Keratinocyte (primary cell): ENCODE measurements around the gene EFHD1. TPM values are rescaled to one million over a fixed set of nuclear protein-coding genes. Genes with fewer than 3 reads are reported as not detected.

Source experiments
- DNase-seq: peaks from one replicate; pipeline ENCODE4 v3.0.0-alpha.2; 2011; ENCODE audit warnings: low read depth, missing footprints, low spot score
- FAIRE-seq: peaks from 2 replicates; lab custom pipeline; 2011; peaks lifted over from hg19 to GRCh38; lab: Jason Lieb, UNC
- H2AFZ ChIP-seq: 2 replicates; pipeline ENCODE4 v1.6.0; 2012; ENCODE audit warnings: low read length, control low read depth, inconsistent platforms; ENCODE audit not compliant: control insufficient read depth
- H3K27ac ChIP-seq: 2 replicates; pipeline ENCODE4 v1.5.1; 2011; ENCODE audit warnings: low read length; ENCODE audit not compliant: control insufficient read depth, insufficient read depth
- H3K27me3 ChIP-seq: 3 replicates; pipeline ENCODE4 v1.6.0; 2011; ENCODE audit warnings: low read length; ENCODE audit not compliant: control insufficient read depth, insufficient read depth; ENCODE audit errors: extremely low read depth
- H3K36me3 ChIP-seq, 2 experiments: 2 replicates in 1 of 2; 3 replicates in 1 of 2; pipeline ENCODE4 v1.5.1; 2011; ENCODE audit warnings: low read length in 2 of 2, mild to moderate bottlenecking in 1 of 2; ENCODE audit not compliant: control insufficient read depth in 2 of 2, insufficient read depth in 2 of 2; ENCODE audit errors: extremely low read depth in 1 of 2
- H3K4me1 ChIP-seq: 3 replicates; pipeline ENCODE4 v1.5.1; 2011; ENCODE audit warnings: low read length; ENCODE audit not compliant: control insufficient read depth, insufficient read depth; ENCODE audit errors: extremely low read depth
- H3K4me2 ChIP-seq: 3 replicates; pipeline ENCODE4 v1.6.0; 2011; ENCODE audit warnings: low read depth, low read length; ENCODE audit not compliant: control insufficient read depth, insufficient read depth; ENCODE audit errors: extremely low read depth
- H3K4me3 ChIP-seq, 3 experiments: fragments of 200-600 bp in 1 of 3; sonication (generic) in 1 of 3; 2 replicates in 2 of 3; 3 replicates in 1 of 3; pipeline ENCODE4 v1.5.1; 2011 to 2016; ENCODE audit warnings: low read length in 3 of 3, mild to moderate bottlenecking in 3 of 3, control low read depth in 2 of 3, inconsistent platforms in 1 of 3, low read depth in 1 of 3, mixed read lengths in 1 of 3, mixed run types in 1 of 3, moderate library complexity in 1 of 3; ENCODE audit not compliant: control insufficient read depth in 2 of 3, insufficient read depth in 2 of 3; ENCODE audit errors: extremely low read depth in 1 of 3
- H3K79me2 ChIP-seq: 2 replicates; pipeline ENCODE4 v1.6.0; 2012; ENCODE audit warnings: low read length; ENCODE audit not compliant: control insufficient read depth, insufficient read depth
- H3K9ac ChIP-seq: 3 replicates; pipeline ENCODE4 v1.6.0; 2011; ENCODE audit warnings: low read length; ENCODE audit not compliant: control insufficient read depth, insufficient read depth; ENCODE audit errors: extremely low read depth
- H3K9me1 ChIP-seq: 3 replicates; pipeline ENCODE4 v1.6.0; 2011; ENCODE audit warnings: low read length; ENCODE audit not compliant: control insufficient read depth, insufficient read depth; ENCODE audit errors: extremely low read depth
- H3K9me3 ChIP-seq: 2 replicates; pipeline ENCODE4 v1.5.1; 2012; ENCODE audit warnings: low read depth, low read length; ENCODE audit not compliant: control insufficient read depth
- H4K20me1 ChIP-seq: 3 replicates; pipeline ENCODE4 v1.6.0; 2011; ENCODE audit warnings: low read length; ENCODE audit not compliant: control insufficient read depth, insufficient read depth; ENCODE audit errors: extremely low read depth
- EZH2 ChIP-seq: IDR thresholded peaks from one replicate; pipeline ENCODE4 v1.6.1; 2012; ENCODE audit warnings: inconsistent platforms, mild to moderate bottlenecking, low read length, moderate library complexity
- dilution Hi-C: fragments of 300-500 bp; cut with MboI; formaldehyde crosslinking; loops from one replicate; pipeline ENCODE4 v1.7.0; 2020; ENCODE audit warnings: low sequenced_read_pairs; ENCODE audit not compliant: extremely low pct_ligation_motif_present
- polyA plus RNA-seq, 5 experiments: library from polyadenylated mRNA; depleted of rRNA in 3 of 5; stranded (reverse) in 3 of 5; stranded (forward) in 1 of 5; unstranded in 1 of 5; fragments of >200 nt; gene quantifications; 1 replicate in 1 of 5; 2 replicates in 3 of 5; 3 replicates in 1 of 5; pipeline versions ENCODE4 v1.2.1 to v1.2.3, GENCODE V29; 2011 to 2012; ENCODE audit warnings: missing spikeins in 2 of 5, low read depth in 1 of 5, low replicate concordance in 1 of 5
- small RNA-seq, 3 experiments: library from RNA; depleted of rRNA; stranded (forward); fragments of <200 nt; gene quantifications; one replicate each; pipeline ENCODE3, GENCODE V24; 2012; ENCODE audit warnings: low read depth in 3 of 3, low replicate concordance in 1 of 3; ENCODE audit not compliant: insufficient read length in 3 of 3
- TF ChIP-seq, protein P1 (sequence below), 3 experiments: IDR thresholded peaks in 1 of 3; conservative IDR thresholded peaks in 1 of 3; optimal IDR thresholded peaks in 1 of 3; 2 replicates in 2 of 3; 3 replicates in 1 of 3; pipeline versions ENCODE3 to v1.5.1; 2011; ENCODE audit warnings: low read length in 3 of 3, mild to moderate bottlenecking in 3 of 3, moderate library complexity in 2 of 3, control low read depth in 1 of 3, inconsistent platforms in 1 of 3; ENCODE audit not compliant: insufficient read depth in 2 of 3; ENCODE audit errors: extremely low read depth in 1 of 3

EFHD1 gene
- polyA plus RNA-seq, 1 donor (not counting 4 experiments of a cell fraction or from before 2014, with no cell fraction given) = not detected

DNA sequence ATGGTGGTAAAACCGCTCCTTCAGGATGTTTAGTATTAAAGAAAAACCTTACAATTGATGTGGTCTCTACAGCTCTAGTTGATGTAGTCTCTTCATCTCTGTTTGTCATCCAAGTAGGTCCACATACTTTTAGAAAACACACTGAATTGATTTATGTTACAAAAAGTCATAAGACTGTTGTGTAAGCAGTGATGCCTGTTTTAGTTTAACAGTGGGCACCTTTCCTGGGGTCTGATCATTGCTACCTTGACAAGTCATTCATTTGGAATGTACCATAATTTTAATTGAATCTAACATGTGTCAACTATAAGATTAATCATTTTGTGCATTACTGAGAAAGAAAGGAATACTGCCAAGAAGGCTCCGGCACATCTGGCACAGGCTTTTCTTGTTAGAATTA, 98.1 kb downstream of the EFHD1 start:
- peaks cover 41% of the 10 kb centered on the region for H3K79me2 ChIP-seq
- dilution Hi-C loops = no loop called here

More for the DNA sequence above, 98.1 kb downstream of the EFHD1 start:
- Histone ChIP-seq H3K9ac (no peak overlapping the region), H3K9me3 (no peaks in the 10 kb centered on the region), H3K4me3 (no peak overlapping the region), H3K4me1 (peaks cover 7% of the 10 kb centered on the region), H3K9me1 (no peaks in the 10 kb centered on the region), H3K36me3 (peaks cover 2 to 10% of the 10 kb centered on the region in 2 experiments), H3K4me2 (no peak overlapping the region), H3K27ac (no peak overlapping the region), H3K27me3 (no peaks in the 10 kb centered on the region), H4K20me1 (no peaks in the 10 kb centered on the region), H2AFZ (no peak overlapping the region)
- TF ChIP-seq EZH2 = no peak
- TF ChIP-seq, protein P1, sequence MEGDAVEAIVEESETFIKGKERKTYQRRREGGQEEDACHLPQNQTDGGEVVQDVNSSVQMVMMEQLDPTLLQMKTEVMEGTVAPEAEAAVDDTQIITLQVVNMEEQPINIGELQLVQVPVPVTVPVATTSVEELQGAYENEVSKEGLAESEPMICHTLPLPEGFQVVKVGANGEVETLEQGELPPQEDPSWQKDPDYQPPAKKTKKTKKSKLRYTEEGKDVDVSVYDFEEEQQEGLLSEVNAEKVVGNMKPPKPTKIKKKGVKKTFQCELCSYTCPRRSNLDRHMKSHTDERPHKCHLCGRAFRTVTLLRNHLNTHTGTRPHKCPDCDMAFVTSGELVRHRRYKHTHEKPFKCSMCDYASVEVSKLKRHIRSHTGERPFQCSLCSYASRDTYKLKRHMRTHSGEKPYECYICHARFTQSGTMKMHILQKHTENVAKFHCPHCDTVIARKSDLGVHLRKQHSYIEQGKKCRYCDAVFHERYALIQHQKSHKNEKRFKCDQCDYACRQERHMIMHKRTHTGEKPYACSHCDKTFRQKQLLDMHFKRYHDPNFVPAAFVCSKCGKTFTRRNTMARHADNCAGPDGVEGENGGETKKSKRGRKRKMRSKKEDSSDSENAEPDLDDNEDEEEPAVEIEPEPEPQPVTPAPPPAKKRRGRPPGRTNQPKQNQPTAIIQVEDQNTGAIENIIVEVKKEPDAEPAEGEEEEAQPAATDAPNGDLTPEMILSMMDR (optimal IDR thresholded peaks at IDR 0.05 in 1 of 3, IDR thresholded peaks at IDR 0.05 in 1 of 3, conservative IDR thresholded peaks at IDR 0.05 in 1 of 3; ENCODE audit: extremely low read depth in 1 of 3, insufficient read depth in 2 of 3, low read length in 3 of 3) = no peak
- DNase-seq (no peak), FAIRE-seq (no peak)

Small RNA genes within 50 kb of the gene (small RNA-seq; reads per million reads assigned to genes)
- gene RN7SL359P = 0 reads per million in 3 experiments

Other genes starting within 250 kb of the EFHD1 start
- not detected in 3 replicates for gene ALPG, start 226.8 kb upstream of the EFHD1 start, polyA plus RNA-seq
- gene ALPI, start 177.5 kb upstream of the EFHD1 start, polyA plus RNA-seq = not detected in 3 replicates
- not detected in 3 replicates for gene ECEL1, start 145.8 kb upstream of the EFHD1 start, polyA plus RNA-seq
- not detected in 3 replicates for gene PRSS56, start 113.2 kb upstream of the EFHD1 start, polyA plus RNA-seq
- gene CHRND, start 107.4 kb upstream of the EFHD1 start, polyA plus RNA-seq = not detected in 3 replicates
- gene CHRNG, start 93.9 kb upstream of the EFHD1 start, polyA plus RNA-seq = not detected in 3 replicates
- gene TIGD1, start 83.0 kb upstream of the EFHD1 start, polyA plus RNA-seq = 0.67 to 2.3 TPM (median 1.7 TPM) in 3 replicates
- 41.5 to 82.7 TPM (median 79.2 TPM) in 3 replicates for gene EIF4E2, start 82.9 kb upstream of the EFHD1 start, polyA plus RNA-seq
- gene GIGYF2, start 63.7 kb downstream of the EFHD1 start, polyA plus RNA-seq = 27.1 to 35.5 TPM (median 32.8 TPM) in 3 replicates
- not detected in 3 replicates for gene KCNJ13, start 143.0 kb downstream of the EFHD1 start, polyA plus RNA-seq
- 0.66 to 1.3 TPM (median 0.83 TPM) in 3 replicates for gene SNORC, start 236.7 kb downstream of the EFHD1 start, polyA plus RNA-seq